Stomach (tissue), 9 donors: ENCODE measurements around the gene SNX19. TPM values are rescaled to one million over a fixed set of nuclear protein-coding genes. Genes with fewer than 3 reads are reported as not detected.

Experiments used
- DNase-seq, 2 donors: peaks; one replicate each; pipeline versions ENCODE4 v3.0.0 to v3.0.0-alpha.2; 2013 to 2019
- H3K27ac ChIP-seq, 5 donors: fragments of 200-600 bp in 4 of 5; sonication (generic) in 4 of 5; one replicate each; pipeline ENCODE4 v1.5.1; 2013 to 2019; ENCODE audit warnings: mild to moderate bottlenecking in 1 of 5, moderate library complexity in 1 of 5
- H3K27me3 ChIP-seq, 3 donors: fragments of 200-600 bp; sonication (generic); one replicate each; pipeline ENCODE4 v1.5.1; 2017 to 2019; ENCODE audit warnings: mixed run types in 1 of 3
- H3K36me3 ChIP-seq, 4 donors: fragments of 200-600 bp; sonication (generic); 1 replicate in 3 of 4; 2 replicates in 1 of 4; pipeline ENCODE4 v1.5.1; 2016 to 2019
- H3K4me1 ChIP-seq, 4 donors: fragments of 200-600 bp; sonication (generic); one replicate each; pipeline ENCODE4 v1.5.1; 2016 to 2019
- H3K4me3 ChIP-seq, 4 donors: fragments of 200-600 bp; sonication (generic) in 3 of 4; one replicate each; pipeline ENCODE4 v1.5.1; 2016 to 2019; ENCODE audit warnings: mild to moderate bottlenecking in 1 of 4
- H3K9me3 ChIP-seq, 4 donors: fragments of 200-600 bp; sonication (generic); one replicate each; pipeline ENCODE4 v1.5.1; 2016 to 2019
- EP300 ChIP-seq: sonication (generic); formaldehyde crosslinking; IDR thresholded peaks from one replicate; pipeline ENCODE4 v1.6.1; 2017; ENCODE audit warnings: antibody characterized with exemption
- POLR2A ChIP-seq, 4 donors: fragments of 450-650 bp; IDR thresholded peaks; one replicate each; pipeline ENCODE4 v1.6.1; 2016; ENCODE audit warnings: antibody characterized with exemption in 4 of 4, control low read depth in 2 of 4, mild to moderate bottlenecking in 1 of 4, moderate library complexity in 1 of 4
- POLR2AphosphoS5 ChIP-seq, 3 donors: sonication (generic); formaldehyde crosslinking; IDR thresholded peaks; one replicate each; pipeline ENCODE4 v1.6.1; 2016; ENCODE audit warnings: antibody characterized with exemption in 3 of 3
- WGBS, 5 donors: extraction: QIAGEN DNeasy Blood & Tissue Kit in 3 of 5; methylation state at CpG; one replicate each; pipeline versions ENCODE4 v1.1.5 to v1.1.7; 2013 to 2018; 5-methylcytosine and 5-hydroxymethylcytosine counted together
- intact Hi-C: fragments of 100-400 bp; cut with DNase I; formaldehyde crosslinking; loops from one replicate; pipeline ENCODE4 v1.15.1; 2023; ENCODE audit warnings: low total_unique reads
- polyA plus RNA-seq, 3 donors: library from polyadenylated mRNA; stranded (reverse); fragments of 200-250 nt; gene quantifications; one replicate each; pipeline ENCODE4 v1.2.3, GENCODE V29; 2013
- total RNA-seq, 5 donors: library from RNA; depleted of rRNA; stranded (reverse); fragments of >200 nt; gene quantifications; one replicate each; pipeline versions ENCODE4 v1.1.0 to v1.2.3, GENCODE V29; 2014 to 2016
- TF ChIP-seq, protein P1 (sequence below), 7 experiments: fragments of 450-650 bp in 4 of 7; fragments of 200-600 bp in 3 of 7; sonication (generic) in 3 of 7; IDR thresholded peaks; one replicate each; pipeline ENCODE4 v1.5.1; 2016 to 2019; ENCODE audit warnings: antibody characterized with exemption in 7 of 7, control low read depth in 2 of 7, mild to moderate bottlenecking in 1 of 7
- donor health status: healthy with polysubstance abuse.
- donor health status: Bipolar disorder and iron deficiency.
- donor health status: healthy.

SNX19 gene
- total and polyA plus RNA-seq, 8 donors = 8.7 to 173 (median 47.4) TPM

DNA sequence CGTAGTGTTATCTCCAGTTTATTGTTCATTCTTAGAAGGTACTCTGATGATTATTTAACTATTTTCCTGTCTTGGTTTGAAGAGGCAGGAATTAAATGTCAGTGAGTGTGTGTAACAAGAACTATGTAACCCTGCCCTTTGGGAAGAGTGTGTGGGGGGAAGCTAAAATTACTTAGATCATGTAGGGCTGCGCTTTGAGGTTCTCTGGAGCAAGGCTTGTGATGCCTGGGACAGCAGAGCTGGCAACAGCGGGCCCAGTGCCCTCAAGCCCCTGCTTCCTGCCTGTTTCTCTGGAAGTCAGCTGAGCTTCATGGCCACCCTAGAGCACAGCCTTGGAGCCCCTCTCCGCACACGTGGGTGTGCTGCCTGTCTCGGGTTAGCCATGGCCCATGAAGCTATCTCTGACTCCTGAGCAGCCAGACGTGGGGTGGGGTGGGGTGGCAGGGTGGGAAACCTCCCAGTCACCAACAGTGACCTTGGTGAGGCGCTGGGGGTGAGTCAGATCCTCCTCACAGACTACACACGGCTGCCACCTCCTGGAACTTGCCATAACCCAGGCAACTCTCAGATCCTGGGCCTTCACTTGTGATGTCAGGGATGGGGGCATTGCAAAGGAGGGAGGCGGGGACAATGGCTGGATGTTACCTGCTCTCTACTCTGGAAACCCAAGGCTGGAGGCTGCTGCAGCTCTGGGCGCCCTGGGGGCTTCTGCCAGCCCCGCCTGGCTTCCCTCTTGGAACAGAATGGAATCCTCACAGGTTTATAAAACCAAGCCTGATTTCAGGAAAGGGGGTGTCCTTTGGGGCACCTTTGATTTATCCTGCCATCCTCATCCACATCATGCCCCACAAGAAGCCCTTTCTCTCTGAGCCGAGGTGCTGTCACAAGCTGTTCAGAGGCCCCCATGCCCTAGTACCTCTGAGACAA, 88.6 kb downstream of the SNX19 start:
- Histone ChIP-seq H3K4me1 (peaks cover 0 to 29% (median 16%) of the 10 kb centered on the region in 4 donors), H3K4me3 (no peak overlapping the region), H3K9me3 (no peaks in the 10 kb centered on the region), H3K36me3 (no peaks in the 10 kb centered on the region), H3K27ac (no peak overlapping the region), H3K27me3 (no peaks in the 10 kb centered on the region)
- WGBS, 5 donors = 47 to 67% (median 60%) methylated on average over 6 to 13 of the region's 13 CpGs
- intact Hi-C loops = no loop called here
- TF ChIP-seq, protein P1, sequence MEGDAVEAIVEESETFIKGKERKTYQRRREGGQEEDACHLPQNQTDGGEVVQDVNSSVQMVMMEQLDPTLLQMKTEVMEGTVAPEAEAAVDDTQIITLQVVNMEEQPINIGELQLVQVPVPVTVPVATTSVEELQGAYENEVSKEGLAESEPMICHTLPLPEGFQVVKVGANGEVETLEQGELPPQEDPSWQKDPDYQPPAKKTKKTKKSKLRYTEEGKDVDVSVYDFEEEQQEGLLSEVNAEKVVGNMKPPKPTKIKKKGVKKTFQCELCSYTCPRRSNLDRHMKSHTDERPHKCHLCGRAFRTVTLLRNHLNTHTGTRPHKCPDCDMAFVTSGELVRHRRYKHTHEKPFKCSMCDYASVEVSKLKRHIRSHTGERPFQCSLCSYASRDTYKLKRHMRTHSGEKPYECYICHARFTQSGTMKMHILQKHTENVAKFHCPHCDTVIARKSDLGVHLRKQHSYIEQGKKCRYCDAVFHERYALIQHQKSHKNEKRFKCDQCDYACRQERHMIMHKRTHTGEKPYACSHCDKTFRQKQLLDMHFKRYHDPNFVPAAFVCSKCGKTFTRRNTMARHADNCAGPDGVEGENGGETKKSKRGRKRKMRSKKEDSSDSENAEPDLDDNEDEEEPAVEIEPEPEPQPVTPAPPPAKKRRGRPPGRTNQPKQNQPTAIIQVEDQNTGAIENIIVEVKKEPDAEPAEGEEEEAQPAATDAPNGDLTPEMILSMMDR (IDR thresholded peaks at IDR 0.05) = peak in 5 of 7 experiments; percentile 8 to 52 (median 30)
- no peak for TF ChIP-seq EP300
- TF ChIP-seq POLR2AphosphoS5 (IDR thresholded peaks at IDR 0.05) = peak in 1 of 3 donors; percentile 6
- TF ChIP-seq POLR2A (IDR thresholded peaks at IDR 0.05) = no peak
- DNase-seq = peak; percentile 74 to 80

DNA sequence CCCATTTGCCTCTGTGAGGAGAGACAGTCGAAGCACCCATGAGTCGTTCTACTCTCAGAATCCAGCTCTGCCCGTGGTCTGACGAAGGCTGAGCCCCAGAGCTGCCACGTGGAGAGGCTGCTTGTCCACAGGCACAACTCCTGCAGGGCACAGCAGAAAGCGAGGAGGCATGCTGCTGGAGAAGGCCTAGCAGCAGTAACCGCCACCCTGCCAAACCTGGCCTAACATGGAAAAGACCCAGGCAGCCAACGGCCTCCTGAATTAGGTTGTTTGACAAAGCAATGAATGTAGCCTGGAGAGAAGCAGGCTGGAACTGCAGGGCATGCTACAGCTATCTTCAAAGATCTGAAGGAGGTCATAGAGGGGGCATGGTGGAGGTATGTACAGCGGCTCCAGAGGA, 89.7 kb downstream of the SNX19 start:
- intact Hi-C loops = no loop called here
- Histone ChIP-seq H3K4me1 (peaks cover 0 to 29% (median 16%) of the 10 kb centered on the region in 4 donors), H3K4me3 (no peak overlapping the region), H3K27ac (no peak overlapping the region), H3K27me3 (no peaks in the 10 kb centered on the region), H3K9me3 (no peaks in the 10 kb centered on the region), H3K36me3 (no peaks in the 10 kb centered on the region)
- DNase-seq = no peak
- whole genome bisulfite sequencing, 5 donors = 59 to 78% (median 72%) methylated on average over 9 of the region's 9 CpGs
- no peak for TF ChIP-seq POLR2AphosphoS5 (IDR thresholded peaks at IDR 0.05)
- TF ChIP-seq, protein P1 (IDR thresholded peaks at IDR 0.05) = no peak
- TF ChIP-seq EP300 = no peak
- TF ChIP-seq POLR2A (IDR thresholded peaks at IDR 0.05) = no peak

DNA sequence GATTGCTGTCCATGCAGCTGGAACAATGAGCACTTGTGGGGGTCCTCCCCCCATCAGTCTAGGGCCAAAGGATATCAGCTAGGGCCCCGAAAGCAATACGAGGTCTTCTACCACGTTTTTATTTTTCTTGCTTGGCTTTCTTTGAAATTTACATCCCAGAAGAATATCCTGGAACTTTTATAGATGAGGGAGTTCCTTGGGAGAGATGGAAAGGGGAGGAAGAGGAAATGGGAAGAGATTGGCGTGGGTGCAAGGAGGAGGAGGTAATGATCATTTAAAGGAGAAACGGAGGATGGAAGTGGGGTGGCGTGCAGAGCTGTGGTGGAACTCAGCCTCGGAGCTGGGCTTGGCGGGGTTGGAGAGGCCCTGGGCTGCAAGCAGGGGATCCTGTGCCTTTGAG, 90.3 kb downstream of the SNX19 start:
- no peak for TF ChIP-seq POLR2A (IDR thresholded peaks at IDR 0.05)
- no peak for TF ChIP-seq POLR2AphosphoS5 (IDR thresholded peaks at IDR 0.05)
- TF ChIP-seq, protein P1 (IDR thresholded peaks at IDR 0.05) = no peak
- TF ChIP-seq EP300 = no peak
- intact Hi-C loops = no loop called here
- Histone ChIP-seq H3K27me3 (no peaks in the 10 kb centered on the region), H3K36me3 (no peaks in the 10 kb centered on the region), H3K4me1 (peaks cover 0 to 29% (median 15%) of the 10 kb centered on the region in 4 donors), H3K9me3 (no peaks in the 10 kb centered on the region), H3K4me3 (no peak overlapping the region), H3K27ac (no peak overlapping the region)
- WGBS, 5 donors = 80 to 87% (median 86%) methylated on average over 8 of the region's 8 CpGs
- DNase-seq = no peak

DNA sequence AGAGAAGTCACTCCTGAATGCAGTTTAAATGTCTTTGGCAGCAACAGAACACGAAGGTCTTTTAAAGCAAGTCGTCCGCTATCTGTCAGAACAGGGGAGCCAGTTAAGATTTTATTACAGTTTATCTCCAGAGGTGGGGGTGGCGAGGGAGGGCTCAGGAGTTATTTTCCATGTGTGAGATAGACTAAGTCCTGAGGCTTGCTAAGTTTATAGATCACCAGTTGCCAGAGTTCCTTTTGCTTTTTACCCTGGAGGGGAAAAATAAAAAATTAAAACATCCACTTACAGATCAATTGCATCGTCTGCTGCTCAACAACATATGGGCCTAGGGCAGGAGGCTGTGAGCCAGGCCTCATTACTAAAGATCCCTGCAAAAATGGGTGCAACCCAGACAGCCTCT, 90.7 kb downstream of the SNX19 start:
- H3K4me1 ChIP-seq = peaks cover 0 to 25% (median 13%) of the 10 kb centered on the region in 4 donors
- whole genome bisulfite sequencing, 5 donors = 55 to 69% (median 60%) methylated on average over 5 of the region's 5 CpGs
- no peak overlapping the region for H3K27ac ChIP-seq
- no peak for DNase-seq
- no peaks in the 10 kb centered on the region for H3K27me3 ChIP-seq
- intact Hi-C loops = no loop called here
- no peak for TF ChIP-seq POLR2A (IDR thresholded peaks at IDR 0.05)
- TF ChIP-seq POLR2AphosphoS5 (IDR thresholded peaks at IDR 0.05) = no peak
- TF ChIP-seq, protein P1 (IDR thresholded peaks at IDR 0.05) = no peak
- no peak for TF ChIP-seq EP300
- H3K4me3 ChIP-seq = no peak overlapping the region
- H3K9me3 ChIP-seq = no peaks in the 10 kb centered on the region
- H3K36me3 ChIP-seq = no peaks in the 10 kb centered on the region
